Stimulated activated CD4-positive, alpha-beta T cell treated with anti-CD3 and anti-CD28 coated beads, TNF-alpha, amount 100 ng/mL, for 4 hours (primary cell): ENCODE results near the gene NFASC.

Source experiments
- DNase-seq, 3 experiments: peaks; one replicate each; pipeline ENCODE4 v3.0.0-alpha.2; 2020; ENCODE audit warnings: low read depth in 3 of 3

Gene NFASC

DNA sequence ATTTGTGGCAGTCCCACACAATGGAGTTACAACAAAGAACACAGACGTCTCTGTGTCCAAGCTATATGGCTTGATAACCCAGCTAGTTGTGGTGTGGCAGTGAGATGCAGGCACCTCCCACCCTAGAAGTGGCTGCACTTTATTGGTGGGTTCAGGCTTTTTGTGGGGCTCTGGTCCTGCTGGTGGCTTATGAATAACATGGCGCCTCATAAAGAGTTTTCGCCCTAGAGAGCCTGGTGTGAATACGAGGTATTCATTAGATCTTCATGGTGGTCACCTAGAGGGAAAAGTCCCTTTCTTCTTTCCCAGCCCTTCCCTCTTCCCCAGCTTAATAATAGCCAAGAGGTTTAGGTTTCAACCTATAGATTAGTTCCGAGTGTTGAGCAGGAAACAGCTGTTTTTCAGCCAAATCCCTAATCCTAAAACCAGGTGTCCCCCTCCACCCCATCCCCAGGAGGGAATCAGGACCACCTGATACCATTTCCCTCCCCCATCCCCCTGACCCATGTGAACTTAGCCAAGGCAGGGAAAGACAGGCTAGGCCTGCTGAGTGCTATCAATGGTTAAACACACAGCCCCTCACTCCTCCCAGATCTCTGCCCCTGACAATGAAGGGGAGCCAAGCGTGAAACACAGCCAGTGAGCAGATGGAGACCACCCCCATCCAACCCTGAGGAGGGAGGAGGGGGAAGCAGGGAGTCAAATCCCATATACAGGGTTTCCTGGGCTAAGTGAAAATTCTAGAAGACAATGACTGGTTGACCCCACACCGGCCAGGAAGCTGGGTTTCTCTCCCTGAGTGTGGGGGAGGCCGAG lies 58.2 kb downstream of the NFASC start:
- DNase-seq: no peak

DNA sequence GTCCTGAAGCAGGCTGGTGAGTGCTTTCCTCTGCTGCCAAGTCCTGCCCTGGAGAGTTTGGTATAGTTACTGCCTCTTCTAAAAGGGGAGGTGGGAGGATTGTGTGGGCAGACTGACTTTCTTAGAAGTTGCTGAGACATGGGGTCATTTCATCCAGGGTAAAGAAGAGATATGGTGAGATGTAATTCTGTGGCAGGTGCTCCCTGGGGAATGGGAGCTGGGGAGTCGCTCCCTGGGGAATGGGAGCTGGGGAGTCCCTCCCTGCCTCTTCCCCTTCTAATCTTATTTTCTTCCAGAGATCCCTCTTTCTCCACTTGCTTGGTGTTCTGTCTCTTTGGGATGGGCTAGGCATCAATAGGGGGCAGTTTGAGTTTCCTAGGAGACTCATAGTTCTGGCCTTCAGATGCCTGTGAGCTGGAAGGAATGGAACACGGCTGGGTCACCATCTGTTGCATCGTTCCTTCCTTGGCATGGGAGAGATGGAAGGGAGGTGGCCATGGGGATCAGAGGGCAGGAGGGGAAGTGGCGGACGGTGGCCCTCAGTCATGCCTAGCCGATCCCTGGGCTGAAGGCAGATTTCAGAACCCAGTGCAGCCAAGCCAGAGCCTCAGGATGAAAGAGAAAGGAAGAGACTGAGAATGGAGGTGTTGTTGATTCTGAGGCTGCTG lies 59.0 kb downstream of the NFASC start:
- no peak for DNase-seq

GRCh38 chr1:204930155-204930523 lies 59.5 kb downstream of the NFASC start:
- DNase-seq: no peak

DNA sequence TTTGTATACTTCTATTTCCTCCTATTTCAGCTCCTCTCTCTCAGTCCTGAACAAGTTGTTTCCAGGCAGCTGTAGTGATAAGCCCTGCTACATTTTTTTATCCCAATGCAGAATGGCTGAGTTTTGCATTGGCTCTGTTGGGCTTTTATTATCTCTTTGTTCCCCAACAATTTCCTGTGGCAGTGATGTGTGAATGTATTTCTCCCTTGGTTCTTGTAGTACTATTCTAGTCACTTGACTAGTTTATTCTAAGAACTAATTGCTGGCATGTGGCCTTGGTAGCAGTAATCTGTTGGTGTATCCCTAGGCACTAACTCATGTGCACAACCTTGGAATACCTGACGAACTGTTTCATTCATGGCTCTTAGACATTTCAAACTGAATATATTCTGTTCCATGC lies 60.7 kb downstream of the NFASC start:
- no peak for DNase-seq

DNA sequence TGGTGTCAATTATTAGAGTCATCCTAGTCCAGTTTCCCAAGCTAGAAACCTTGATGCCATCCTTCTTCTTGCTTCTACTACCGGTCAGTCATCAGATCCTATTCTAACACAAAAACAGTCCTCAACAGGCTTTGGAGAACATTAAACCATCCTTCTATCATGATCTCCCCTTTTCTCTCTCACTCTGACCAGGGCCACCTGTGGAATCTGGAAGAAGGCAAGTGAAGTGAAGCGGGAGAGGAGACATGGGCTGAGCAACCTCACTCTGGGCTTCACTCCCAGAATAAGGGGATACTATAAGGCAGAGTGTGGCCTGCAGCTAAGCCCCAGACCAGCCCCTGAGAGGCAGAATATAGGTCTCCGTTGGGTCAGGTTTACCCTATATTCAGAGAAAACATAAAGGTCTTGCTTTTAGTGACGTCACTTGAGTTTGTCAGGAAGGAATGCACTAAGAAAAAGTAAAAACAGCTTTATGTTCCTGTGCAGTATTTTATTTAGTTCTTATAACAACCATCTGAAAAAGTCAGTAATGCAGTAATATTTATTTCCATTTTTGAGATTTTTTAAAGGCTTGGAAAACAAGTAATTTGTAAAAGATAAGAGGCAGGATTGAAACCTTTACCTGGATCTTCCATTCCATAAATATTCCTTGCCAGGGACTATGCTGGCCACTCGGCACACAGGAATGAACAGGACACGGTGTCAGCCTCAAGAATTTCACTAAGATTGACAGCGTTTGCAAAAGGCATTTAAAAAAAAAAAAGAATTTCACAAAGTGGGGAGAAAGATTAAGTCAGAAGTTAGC lies 61.3 kb downstream of the NFASC start:
- DNase-seq: no peak

GRCh38 chr1:204932573-204932909 lies 61.9 kb downstream of the NFASC start:
- no peak for DNase-seq

DNA sequence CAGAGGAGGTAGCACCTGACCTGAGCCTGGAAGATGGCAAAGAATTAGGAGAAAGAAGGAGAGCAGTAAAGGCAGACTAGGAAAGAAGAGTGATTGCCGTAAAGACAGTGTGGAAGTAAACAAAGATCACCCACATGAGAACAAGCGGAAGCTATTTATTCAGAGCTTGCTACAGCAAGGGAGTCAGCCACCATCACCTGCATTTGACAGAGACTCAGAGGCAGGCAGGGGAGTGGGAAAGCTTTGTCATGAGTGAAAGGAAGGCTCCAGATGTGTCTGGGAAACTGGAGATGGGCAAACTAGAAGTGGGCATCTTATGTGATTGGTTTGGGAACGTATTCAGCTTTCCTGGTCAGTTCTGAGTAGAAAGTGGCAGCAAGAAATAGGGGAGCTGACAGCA lies 64.5 kb downstream of the NFASC start:
- no peak for DNase-seq

DNA sequence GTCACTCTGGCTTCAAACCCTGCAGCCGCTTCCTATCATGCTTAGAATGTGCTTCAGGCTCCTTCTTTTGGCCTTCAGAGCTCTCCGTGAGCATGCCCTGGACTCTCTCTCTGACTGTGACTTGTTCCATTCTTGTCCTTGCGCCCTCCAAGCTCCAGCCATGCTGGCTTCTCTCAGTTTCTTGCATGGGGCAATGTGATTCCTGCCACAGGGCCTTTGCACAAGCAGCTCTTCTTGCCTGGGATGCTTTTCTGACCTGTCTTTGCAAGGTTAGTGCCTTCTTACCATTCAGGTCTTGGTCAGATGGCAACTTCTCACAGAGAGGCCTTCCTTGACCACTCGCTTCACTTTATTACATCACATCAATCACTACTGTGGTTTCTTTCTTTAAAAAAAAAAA lies 66.1 kb downstream of the NFASC start:
- DNase-seq: no peak

GRCh38 chr1:204937901-204938300 lies 67.2 kb downstream of the NFASC start:
- DNase-seq: no peak

- no peak for DNase-seq
Measured at GRCh38 chr1:204940591-204940990, 69.9 kb downstream of the NFASC start.

DNA sequence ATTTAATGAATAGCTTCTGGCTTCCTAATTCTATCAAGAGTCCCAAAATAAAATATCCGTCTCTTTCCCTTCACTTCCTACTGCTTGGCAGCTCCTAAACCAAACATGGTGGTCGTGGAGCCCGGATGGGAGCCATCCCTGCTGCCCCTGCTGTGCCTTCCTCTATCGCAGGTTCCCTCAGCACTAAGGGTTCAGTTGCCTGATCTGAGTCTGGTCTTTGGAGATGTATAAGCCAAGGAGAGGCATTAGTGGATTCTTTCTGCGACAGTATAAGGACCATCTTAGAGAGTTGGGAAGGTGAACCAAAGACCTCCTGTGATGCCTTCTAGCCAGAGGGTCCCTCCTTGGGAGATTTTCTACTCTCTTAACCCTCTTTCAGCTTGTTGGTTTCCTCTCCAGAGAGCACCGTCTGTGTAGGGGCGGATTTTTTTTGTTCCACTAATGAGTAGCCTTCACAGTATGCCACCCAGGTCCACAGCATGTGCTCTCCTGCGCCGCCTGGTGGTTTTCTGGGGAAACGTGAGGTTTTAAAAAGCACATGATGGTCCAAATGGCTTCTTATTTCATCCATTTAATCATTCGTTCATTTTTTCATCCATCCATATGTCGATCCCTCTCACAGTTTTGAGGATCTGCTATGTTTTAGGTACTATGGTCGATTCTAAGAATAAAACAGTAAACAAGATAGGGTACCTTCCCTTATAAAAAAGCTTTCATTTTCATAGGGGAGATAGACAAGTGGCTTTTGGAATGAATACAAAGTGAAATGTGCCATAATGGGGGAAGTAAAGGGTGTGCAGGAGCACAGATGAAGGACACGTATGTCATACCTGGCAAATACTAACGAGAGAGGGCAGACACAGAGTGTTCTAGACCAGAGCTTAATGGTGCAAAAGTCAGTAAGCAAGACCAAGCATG lies 71.0 kb downstream of the NFASC start:
- peak in 1 of 3 experiments; percentile 7 for DNase-seq

DNA sequence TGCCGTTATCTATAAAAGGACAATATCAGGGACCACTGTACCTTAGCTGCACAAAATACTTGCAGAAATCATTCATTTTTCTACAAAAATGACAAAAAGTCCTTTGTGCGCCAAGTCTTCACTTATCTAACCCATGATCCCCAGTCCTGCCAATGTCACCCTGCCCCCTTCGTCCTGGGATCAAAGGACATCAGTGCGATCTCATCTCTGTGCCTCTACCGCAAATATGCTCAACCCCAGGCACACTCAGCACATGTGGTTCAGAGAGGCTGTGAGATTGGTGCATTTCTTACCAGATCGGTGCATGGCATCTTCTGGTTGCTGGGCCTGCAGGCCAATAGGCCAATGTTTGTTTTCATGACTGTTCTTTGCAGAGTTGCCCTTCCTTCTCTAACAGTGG lies 72.8 kb downstream of the NFASC start:
- no peak for DNase-seq

DNA sequence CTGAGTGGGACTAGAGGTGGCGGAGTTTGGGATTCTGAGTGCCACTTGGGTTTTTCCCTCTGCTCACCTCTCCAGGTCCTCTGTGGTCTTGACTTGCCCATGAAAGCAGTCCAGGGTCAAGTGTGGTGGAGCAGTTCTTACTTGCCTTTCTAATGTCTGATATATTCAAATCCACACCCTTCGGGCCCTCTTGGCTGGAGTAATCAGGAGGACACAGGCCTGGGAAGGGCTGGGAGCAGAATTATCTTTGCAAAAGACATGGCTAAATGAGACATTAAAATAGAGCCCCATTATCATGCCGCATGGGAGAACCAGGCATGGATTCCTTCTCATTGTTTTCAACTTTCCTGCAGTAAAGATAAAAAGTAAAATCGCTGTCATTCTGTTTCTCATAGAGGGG lies 74.0 kb downstream of the NFASC start:
- no peak for DNase-seq

- DNase-seq: no peak
Measured at GRCh38 chr1:204945565-204945977, 74.9 kb downstream of the NFASC start.

DNA sequence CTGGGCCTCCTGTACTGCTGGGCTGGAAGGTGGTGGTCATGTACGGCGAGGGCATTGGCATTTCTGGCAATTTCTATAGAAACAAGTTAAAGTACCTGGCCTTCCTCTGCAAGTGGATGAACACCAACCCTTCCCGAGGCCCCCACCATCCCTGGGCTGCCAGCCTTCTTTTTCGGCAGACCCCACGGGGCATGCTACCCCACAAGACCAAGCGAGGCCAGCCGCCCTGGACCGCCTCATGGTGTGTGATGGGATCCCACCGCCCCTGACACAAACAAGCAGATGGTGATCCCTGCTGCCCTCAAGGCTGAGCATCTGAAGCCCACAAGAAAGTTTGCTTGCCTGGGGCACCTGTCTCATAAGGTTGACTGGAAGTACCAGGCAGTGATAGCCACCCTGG lies 76.0 kb downstream of the NFASC start:
- DNase-seq: no peak

DNA sequence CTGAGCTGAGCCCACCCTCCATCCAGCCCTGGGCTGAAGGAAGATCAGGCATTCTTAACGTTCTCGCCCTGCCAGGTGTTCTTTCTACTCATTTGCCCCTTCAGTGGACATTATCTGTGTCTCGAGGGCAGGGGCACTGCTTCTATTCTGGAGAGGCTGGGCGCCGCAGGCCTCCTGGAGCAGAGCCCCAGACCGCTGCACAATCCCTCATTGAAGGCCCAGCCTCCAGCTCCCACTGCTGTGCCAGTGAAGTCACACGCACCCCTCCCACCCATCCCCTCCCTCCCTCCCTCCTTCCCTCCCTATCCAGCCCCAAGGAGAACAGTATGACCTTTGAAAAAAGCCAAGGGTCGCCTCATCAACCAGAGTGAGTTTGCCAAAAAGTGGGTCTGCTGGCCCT lies 76.7 kb downstream of the NFASC start:
- DNase-seq: no peak

GRCh38 chr1:204947747-204948146 lies 77.1 kb downstream of the NFASC start:
- DNase-seq: no peak

- DNase-seq: no peak
Measured at GRCh38 chr1:204950353-204951001, 79.8 kb downstream of the NFASC start.

- DNase-seq: no peak
Measured at GRCh38 chr1:204958317-204959307, 88.0 kb downstream of the NFASC start.

DNA sequence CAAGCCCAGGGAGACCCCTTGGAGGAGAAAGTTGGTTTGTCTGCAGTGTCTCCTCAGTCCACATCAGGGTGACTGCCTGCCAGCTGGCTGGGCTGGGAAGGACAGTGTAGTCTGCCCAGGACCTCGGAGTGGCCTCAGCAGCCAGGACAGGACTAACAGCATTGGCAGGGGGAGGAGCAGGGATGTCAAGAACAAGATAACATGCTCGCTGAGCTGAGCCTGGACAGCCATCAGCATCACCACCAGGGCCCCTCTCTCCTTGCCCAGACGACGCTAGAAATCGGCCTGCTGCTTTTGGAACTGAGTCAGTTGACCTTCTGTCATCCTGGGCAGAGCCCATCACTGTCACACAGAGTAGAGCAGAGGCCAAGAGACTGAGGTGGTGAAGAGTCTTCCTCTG lies 88.7 kb downstream of the NFASC start:
- DNase-seq: no peak
